ENCODE data around the gene KRR1. TPM values are rescaled to one million over a fixed set of nuclear protein-coding genes. Genes with fewer than 3 reads are reported as not detected.
"Not testable (repeated sequence)": the region's sequence is repeated elsewhere in the genome, so short reads cannot be mapped to it uniquely, and the experiment has no call there.

Gene KRR1
- total RNA-seq, 1 donor from 2014 or later = 21.4 TPM

DNA sequence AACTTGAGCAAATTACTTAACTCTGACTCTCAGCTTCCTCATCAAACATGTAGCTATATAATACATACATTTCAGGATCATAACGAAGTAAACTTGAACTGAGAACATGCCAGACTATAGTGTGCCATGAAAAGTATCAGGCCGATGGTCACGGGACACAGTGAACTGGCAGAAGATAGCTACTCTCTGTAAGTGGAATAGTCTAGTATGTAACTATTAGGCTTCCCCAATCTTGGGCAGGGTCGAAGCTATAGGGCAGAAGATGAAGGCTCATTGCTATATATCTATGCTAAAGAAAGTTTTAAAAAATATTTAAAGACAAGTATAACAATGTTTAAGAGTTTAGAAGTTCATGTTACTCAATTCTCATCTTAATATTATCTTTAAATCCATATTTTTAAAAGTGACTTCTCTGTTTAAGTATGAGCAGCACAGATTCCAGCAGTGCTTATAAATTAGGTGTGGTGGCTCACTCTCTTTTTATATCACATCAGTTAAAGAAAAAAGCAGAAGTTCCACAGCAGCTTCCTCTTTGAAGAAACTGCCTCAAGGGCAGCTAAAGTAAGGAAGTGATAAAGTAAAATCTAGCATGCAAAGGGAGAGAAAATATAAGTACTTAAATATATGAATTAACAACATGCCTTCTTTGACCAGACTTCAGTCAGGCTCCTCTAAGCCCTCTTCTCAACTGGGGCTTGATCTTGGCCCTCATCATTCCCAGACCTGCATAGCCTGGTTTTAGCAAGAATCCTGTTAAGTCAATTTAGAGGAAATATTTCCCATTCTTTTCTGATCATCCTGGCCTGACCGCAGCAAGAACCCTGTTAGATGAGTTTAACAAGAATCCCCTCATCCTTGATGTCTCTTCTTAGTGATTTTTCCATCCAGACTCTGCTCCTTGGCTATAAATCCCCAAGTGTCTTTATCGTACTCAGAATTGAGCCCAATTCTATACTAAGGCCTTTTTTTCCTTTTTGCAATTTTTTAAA, 39.2 kb downstream of the KRR1 start:
- no peaks in the 10 kb centered on the region for H3K9me3 ChIP-seq
- no peaks in the 10 kb centered on the region for H3K36me3 ChIP-seq
- H3K4me1 ChIP-seq = no peaks in the 10 kb centered on the region
- no peak overlapping the region for H3K4me3 ChIP-seq
- TF ChIP-seq, protein P1, sequence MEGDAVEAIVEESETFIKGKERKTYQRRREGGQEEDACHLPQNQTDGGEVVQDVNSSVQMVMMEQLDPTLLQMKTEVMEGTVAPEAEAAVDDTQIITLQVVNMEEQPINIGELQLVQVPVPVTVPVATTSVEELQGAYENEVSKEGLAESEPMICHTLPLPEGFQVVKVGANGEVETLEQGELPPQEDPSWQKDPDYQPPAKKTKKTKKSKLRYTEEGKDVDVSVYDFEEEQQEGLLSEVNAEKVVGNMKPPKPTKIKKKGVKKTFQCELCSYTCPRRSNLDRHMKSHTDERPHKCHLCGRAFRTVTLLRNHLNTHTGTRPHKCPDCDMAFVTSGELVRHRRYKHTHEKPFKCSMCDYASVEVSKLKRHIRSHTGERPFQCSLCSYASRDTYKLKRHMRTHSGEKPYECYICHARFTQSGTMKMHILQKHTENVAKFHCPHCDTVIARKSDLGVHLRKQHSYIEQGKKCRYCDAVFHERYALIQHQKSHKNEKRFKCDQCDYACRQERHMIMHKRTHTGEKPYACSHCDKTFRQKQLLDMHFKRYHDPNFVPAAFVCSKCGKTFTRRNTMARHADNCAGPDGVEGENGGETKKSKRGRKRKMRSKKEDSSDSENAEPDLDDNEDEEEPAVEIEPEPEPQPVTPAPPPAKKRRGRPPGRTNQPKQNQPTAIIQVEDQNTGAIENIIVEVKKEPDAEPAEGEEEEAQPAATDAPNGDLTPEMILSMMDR (IDR thresholded peaks at IDR 0.05) = no peak
- TF ChIP-seq POLR2AphosphoS5 (IDR thresholded peaks at IDR 0.05; ENCODE audit: insufficient read depth in 1 of 2, low read depth in 1 of 2) (no peak), POLR2A (IDR thresholded peaks at IDR 0.05) (no peak)
- intact Hi-C loops (cut with DNase I) = no loop called here
- H3K27ac ChIP-seq = no peak overlapping the region
- DNase-seq (ENCODE audit: extremely low spot score in 2 of 2) = no peak
- no peaks in the 10 kb centered on the region for H3K27me3 ChIP-seq

DNA sequence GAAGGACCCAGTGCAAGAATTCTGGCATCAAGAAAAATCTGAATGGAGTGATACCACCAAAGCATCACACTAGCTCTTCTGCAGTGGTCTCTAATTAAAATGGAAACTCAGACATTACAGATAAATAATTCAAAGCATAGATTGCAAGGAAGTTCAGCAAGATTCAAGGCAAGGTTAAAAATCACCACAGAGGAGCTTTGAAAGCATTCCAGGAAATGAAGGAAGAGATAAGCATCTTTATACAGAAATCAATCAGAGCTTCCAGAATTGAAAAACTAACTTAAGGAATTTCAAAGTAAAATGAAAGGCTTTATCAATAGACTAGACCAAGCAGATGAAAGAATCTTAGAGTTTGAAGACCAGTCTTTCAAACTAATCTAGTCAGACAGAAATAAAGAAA, 51.2 kb downstream of the KRR1 start:
- no peaks in the 10 kb centered on the region for H3K9me3 ChIP-seq
- intact Hi-C loops (cut with DNase I) = no loop called here
- no peaks in the 10 kb centered on the region for H3K4me1 ChIP-seq
- H3K36me3 ChIP-seq = no peaks in the 10 kb centered on the region
- H3K27me3 ChIP-seq = no peaks in the 10 kb centered on the region
- H3K27ac ChIP-seq = no peak overlapping the region
- no peak overlapping the region for H3K4me3 ChIP-seq
- TF ChIP-seq POLR2AphosphoS5 (IDR thresholded peaks at IDR 0.05; ENCODE audit: insufficient read depth in 1 of 2, low read depth in 1 of 2) (no peak), POLR2A (IDR thresholded peaks at IDR 0.05) (no peak)
- TF ChIP-seq, protein P1 (IDR thresholded peaks at IDR 0.05) = no peak
- DNase-seq (ENCODE audit: extremely low spot score in 2 of 2) = no peak

DNA sequence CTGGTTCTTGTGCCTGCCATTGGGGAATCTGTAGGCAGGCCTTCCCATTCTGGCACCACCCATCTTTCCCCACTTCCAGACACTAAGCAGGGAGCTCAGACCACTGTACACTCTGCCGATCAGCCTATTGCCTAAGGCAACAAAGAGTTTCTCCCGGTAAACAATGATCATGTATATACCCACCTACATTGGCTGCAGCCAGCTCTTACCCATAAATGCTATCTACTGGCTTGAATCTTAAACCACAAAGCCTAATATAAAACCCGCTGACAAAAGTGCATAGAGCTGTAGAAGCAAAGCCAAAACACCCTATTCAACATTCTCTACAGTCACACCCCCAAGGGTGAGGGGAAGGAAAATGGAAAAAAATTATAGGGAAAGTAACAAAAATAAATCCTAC, 51.7 kb downstream of the KRR1 start:
- H3K27ac ChIP-seq = no peak overlapping the region
- TF ChIP-seq POLR2A (IDR thresholded peaks at IDR 0.05) = no peak
- TF ChIP-seq POLR2AphosphoS5 (IDR thresholded peaks at IDR 0.05; ENCODE audit: insufficient read depth in 1 of 2, low read depth in 1 of 2) = no peak
- TF ChIP-seq, protein P1 (IDR thresholded peaks at IDR 0.05) = no peak
- no peaks in the 10 kb centered on the region for H3K36me3 ChIP-seq
- no peak overlapping the region for H3K4me3 ChIP-seq
- DNase-seq (ENCODE audit: extremely low spot score in 2 of 2) = no peak
- no peaks in the 10 kb centered on the region for H3K27me3 ChIP-seq
- H3K4me1 ChIP-seq = no peaks in the 10 kb centered on the region
- H3K9me3 ChIP-seq = no peaks in the 10 kb centered on the region
- intact Hi-C loops (cut with DNase I) = no loop called here

DNA sequence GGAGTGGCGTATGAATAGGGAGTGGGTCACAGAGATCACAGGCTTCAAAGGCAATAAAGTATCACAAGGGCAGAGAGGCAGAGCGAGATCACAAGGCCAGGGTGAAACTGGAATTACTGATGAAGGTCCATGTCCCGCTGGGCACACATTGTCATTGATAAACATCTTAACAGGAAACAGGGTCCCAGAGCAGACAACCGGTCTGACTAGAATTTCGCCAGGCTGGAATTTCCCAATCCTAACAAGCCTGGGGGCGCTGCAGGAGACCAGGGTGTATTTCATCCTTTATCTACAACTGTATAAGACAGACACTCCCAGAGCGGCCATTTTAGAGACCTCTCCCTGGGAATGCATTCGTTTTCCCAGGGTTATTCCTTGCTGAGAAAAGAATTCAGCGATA, 53.5 kb downstream of the KRR1 start:
- H3K27me3 ChIP-seq; H3K4me3 ChIP-seq; DNase-seq (ENCODE audit: extremely low spot score in 2 of 2); intact Hi-C loops (cut with DNase I); H3K9me3 ChIP-seq; H3K36me3 ChIP-seq; H3K4me1 ChIP-seq; H3K27ac ChIP-seq: not testable (repeated sequence)

DNA sequence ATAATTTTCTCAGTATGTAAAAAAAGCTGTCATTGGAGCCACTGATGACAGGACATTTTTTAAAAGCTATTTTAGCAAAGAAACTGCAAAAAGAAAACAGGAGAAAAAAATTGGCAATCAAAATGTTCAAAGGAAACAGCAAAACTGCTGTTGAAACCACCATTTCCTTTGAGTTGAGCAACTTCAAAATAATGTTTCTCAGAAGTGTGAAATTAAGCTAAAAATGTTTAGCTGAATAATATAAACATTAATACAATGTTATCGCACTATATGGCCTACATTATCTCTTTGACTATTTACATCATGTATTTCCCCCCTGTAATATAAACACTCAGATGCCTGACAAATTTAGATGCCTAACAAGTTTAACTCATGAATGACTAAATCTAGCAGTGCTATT, 54.2 kb downstream of the KRR1 start:
- Histone ChIP-seq H3K36me3 (no peaks in the 10 kb centered on the region), H3K27ac (no peak overlapping the region), H3K27me3 (no peaks in the 10 kb centered on the region), H3K4me1 (no peaks in the 10 kb centered on the region), H3K9me3 (no peaks in the 10 kb centered on the region), H3K4me3 (no peak overlapping the region)
- TF ChIP-seq POLR2A (IDR thresholded peaks at IDR 0.05) (no peak), POLR2AphosphoS5 (IDR thresholded peaks at IDR 0.05; ENCODE audit: insufficient read depth in 1 of 2, low read depth in 1 of 2) (no peak)
- TF ChIP-seq, protein P1 (IDR thresholded peaks at IDR 0.05) = no peak
- DNase-seq (ENCODE audit: extremely low spot score in 2 of 2) = no peak
- intact Hi-C loops (cut with DNase I) = no loop called here
